HG03175 (cell line): Measurements from ENCODE around the gene NEMF.
"Not testable (repeated sequence)": the region's sequence is repeated elsewhere in the genome, so short reads cannot be mapped to it uniquely, and the experiment has no call there.

Experiments
- ATAC-seq: cut with Tn5 transposase; IDR thresholded peaks from one replicate; pipeline ENCODE4 v1.9.1; 2021; ENCODE audit warnings: mild to moderate bottlenecking, moderate library complexity; ENCODE audit not compliant: unreplicated experiment

NEMF gene, protein sequence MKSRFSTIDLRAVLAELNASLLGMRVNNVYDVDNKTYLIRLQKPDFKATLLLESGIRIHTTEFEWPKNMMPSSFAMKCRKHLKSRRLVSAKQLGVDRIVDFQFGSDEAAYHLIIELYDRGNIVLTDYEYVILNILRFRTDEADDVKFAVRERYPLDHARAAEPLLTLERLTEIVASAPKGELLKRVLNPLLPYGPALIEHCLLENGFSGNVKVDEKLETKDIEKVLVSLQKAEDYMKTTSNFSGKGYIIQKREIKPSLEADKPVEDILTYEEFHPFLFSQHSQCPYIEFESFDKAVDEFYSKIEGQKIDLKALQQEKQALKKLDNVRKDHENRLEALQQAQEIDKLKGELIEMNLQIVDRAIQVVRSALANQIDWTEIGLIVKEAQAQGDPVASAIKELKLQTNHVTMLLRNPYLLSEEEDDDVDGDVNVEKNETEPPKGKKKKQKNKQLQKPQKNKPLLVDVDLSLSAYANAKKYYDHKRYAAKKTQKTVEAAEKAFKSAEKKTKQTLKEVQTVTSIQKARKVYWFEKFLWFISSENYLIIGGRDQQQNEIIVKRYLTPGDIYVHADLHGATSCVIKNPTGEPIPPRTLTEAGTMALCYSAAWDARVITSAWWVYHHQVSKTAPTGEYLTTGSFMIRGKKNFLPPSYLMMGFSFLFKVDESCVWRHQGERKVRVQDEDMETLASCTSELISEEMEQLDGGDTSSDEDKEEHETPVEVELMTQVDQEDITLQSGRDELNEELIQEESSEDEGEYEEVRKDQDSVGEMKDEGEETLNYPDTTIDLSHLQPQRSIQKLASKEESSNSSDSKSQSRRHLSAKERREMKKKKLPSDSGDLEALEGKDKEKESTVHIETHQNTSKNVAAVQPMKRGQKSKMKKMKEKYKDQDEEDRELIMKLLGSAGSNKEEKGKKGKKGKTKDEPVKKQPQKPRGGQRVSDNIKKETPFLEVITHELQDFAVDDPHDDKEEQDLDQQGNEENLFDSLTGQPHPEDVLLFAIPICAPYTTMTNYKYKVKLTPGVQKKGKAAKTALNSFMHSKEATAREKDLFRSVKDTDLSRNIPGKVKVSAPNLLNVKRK

DNA sequence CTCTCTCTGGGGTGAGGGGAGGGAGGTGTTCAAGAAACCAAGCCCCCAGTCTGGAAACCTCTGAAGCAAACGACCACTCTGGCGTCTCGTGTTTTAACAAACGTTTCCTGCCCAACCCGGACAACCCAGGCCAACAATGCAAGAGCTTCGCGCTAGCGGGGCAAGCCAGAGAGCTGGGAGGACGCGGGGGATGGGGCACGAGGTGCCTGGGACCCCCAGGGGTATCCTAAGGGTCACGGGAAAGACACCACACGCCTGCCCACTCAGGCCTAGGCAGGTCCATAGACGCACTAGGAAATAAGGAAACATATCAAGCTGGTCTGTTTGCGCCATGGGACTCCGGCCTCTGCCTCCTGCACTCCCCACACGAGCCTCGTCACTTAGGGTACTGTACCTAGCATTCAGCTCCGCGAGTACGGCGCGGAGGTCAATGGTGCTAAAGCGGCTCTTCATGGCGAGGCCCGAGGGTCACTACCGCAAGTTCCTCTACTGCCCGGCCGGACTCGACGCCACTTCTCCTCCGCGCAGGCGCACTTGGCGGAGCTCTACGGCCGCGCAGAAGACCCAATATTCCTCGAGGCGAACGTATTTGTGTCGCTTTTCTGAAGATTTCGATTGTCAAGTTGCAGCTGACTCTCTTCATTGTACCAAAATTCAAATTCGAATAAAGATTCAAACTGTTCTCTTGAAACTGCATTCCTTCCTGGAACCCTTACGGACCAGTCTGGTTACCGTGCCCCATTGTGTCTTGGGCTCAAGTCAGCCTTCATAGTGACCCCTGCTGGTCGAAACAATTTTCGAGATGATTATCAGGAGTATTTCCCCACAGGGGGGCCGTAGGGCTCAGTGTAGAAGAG lies at the start of gene NEMF:
TSS of gene NEMF (minus strand) at position 488 of the 857 bp plus-strand sequence. CDS start at position 453, 35 bp downstream.
- peak; percentile 80 for ATAC-seq

DNA sequence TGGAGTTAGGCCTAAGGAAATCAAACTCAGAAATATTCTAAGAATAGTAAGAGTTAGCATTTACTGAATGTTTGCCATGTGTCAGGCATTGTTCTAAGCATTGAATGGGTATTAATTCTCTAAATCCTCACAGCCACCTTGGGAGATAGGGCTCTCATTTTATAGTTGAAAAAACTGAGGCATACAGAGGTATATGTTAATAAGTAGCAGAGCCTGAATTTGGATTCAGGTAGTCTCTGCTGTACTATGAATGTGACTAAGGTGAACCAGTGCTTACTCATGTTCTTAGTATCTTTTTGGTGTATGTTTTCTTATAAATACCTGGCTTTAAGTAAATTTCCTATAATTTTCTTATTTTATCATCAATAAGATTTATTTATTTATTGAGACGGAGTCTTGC lies 48.4 kb upstream of the NEMF start:
- no peak for ATAC-seq

GRCh38 chr14:49898485-49898884 lies 45.9 kb upstream of the NEMF start:
- ATAC-seq: no peak

DNA sequence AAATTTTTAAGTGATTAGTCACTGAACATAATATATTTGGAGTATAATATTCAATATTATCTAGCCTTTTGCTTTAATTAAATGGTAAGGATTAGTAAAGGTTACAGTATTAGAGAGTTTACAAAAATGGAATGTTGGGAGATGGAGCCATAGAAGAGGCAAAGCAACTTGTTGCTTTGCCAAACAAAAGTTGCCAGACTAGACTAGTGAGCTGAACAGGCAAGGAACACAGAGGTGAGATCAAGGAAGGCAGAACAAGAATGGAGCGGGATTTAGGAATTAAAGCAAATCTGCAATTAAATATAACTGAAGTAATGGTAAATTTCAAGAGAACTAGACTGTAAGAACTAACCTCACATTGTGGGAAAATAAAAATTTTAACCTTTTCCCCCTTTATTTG lies 45.4 kb upstream of the NEMF start:
- ATAC-seq: no peak

DNA sequence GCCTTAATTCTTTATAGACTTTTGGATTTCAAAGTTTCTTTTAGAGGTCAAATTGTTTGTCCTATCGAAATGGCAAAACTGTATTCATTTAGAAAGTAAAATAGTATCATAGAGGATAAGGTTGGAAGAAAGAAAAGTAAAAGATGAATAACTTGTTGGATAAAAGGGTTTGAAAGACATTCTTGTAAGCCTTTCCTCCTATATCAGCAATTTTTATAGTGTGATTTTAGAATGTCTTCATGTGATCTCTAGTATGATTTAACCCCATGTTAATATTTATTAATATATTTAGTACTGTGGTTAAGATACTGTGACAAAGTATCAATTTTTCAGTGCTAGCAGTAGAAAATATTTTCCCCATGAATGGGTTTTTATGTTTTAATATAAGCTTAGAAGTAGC lies 44.8 kb upstream of the NEMF start:
- ATAC-seq: no peak

GRCh38 chr14:49896966-49897365 lies 44.4 kb upstream of the NEMF start:
- no peak for ATAC-seq

DNA sequence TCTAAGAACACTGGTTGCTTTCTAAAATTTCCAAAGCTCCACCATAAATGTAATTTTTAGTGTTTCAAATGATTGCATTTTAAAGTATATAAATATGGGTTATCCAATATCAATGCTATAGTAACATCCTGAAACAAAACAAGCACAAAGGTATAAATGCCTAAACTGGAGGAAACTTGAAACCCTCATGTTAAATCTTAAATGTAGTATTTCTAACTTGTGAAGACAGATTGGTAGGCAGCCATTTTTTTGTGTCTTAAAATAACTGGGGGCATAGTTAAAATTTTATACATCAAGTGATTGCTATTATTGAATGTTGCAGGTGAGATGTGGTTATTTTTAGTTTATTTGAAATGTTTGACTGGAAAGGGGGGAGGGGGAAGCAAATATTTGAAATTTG lies 43.7 kb upstream of the NEMF start:
- ATAC-seq: not testable (repeated sequence)

DNA sequence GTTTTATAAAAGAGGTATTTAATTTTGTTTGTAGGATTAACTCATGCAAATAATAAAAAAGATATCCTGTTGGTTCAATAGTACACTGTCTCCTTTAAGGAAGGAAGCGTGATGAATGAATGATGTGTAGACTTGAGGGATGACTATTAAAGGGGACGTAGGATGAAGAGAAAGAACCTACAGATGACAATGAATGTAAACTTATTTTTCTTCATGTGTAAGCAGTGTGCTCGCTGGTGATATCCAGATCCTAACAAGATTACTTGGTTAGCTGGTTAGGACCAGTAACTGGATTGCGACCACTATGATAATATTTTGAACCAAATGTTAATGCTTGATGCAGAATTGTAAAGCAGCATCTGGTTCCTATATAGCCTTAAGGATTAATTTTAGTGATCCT lies 42.9 kb upstream of the NEMF start:
- ATAC-seq: no peak

DNA sequence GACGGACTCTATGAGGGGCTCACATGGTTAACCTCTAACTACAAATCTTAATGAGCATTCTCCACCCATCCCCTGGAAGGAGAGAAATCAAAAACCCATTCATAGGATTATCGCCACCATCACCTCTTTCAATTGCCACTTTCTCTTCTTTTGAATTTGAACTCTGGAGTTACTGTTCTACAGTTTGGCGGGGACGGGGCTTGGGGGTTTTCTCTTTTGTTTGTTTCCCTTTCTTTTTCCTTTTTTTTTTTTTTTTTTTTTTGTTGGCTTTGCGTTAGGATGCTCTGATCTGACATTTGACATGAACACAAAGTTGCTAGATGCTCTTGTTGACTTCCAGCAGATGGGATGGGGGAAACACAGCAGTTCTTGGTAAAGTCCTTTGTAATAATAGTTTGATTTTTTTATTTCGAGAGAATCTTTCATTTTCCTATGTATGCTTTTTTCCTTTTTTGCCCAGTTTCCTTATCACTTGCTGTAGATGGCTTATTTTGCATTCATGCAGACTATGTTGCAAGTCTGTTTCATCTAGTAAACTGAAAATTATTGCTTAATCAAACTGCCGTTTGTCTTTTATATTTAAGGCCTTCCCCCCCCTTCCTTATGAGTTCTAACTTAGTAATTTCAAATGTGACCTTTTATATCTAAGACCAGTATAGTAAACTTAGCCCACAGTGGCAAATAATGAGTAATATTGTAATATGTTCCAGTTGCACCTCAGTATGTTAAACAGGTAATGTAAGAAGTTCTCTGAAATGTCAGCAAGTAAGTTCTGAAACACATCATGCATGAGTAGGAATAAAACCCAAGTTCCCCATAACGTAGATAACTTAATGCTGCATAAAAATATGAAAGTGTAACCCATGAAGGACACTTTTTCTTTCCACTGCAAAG lies 41.9 kb upstream of the NEMF start:
- not testable (repeated sequence) for ATAC-seq

GRCh38 chr14:49893309-49894213 lies 41.0 kb upstream of the NEMF start:
- ATAC-seq: peak; percentile 50

- ATAC-seq: peak; percentile 88
Measured at GRCh38 chr14:49892636-49893308, 40.2 kb upstream of the NEMF start, which contains the start of gene ARF6. Gene ARF6, plus strand, starts transcription at chr14:49893082. Its CDS starts 655 bp downstream, at chr14:49893737.

GRCh38 chr14:49892301-49892635 lies 39.7 kb upstream of the NEMF start:
- ATAC-seq: peak; percentile 34

DNA sequence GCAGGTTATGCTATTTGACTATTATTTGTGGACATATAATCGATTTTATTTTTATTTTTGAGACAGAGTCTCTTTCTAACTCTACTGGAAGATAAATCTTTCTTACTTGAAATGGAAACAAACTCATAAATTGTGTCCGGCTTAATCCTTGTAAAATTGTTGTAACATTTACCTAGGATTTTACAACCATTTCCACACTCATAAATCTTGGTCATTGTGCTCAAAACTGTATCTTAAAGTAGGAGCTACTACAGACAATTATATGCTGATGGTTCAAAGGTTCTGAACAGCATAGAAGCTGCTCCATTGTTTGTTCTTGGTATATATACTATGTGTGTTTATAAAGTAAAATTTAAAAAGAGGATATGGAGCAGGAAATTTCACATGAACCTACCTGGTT lies 35.7 kb upstream of the NEMF start:
- ATAC-seq: no peak

DNA sequence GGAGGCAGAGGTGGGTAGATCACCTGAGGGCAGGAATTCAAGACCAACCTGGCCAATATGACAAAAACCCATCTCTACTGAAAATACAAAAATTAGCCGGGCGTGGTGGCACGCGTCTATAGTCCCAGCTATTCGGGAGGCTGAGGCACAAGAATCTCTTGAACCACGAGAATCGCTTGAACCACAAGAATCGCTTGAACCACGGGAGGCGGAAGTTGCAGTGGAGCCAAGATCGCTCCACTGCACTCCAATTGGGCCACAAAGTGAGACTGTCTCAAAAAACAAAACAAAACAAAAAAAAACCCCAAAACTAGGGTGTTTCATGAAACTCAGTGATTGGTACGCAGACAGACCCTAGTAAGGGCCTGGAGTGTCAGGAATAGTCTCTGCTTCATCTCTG lies 33.9 kb upstream of the NEMF start:
- ATAC-seq: no peak

DNA sequence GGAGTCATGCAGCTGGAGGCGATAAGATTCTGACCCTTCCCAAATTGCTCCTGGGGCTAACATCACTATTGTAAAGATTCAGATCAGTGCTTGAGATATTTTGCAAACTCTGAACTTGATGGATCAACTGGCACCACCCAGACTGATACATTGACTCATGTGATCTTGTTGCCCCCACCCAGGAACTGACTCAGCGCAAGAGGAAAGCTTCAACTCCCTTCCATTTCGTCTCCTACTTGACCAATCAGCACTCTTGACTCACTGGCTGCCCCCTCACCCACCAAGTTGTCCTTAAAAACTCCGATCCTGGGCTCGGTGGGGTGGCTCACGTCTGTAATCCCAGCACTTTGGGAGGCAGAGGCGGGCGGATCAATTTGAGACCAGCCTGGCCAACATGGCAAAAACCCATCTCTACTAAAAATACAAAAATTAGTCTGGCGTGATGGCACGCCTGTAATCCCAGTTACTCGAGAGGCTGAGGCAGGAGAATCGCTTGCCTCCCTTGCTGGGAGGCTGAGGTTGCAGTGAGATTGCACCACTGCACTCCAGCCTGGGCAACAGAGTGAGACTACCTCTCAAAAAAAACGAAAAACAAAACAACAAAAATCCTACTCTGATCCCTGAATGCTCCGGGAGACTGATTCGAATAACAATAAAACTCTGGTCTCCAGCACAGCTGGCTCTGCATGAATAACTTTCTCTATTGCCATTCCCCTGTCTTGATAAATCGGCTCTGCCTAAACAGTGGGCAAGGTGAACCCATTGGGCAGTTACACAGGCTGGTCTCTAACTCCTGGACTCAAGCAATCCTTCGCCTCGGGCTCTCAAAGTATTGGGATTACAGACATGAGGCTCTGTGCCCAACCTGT lies 30.5 kb upstream of the NEMF start:
- ATAC-seq: no peak

- no peak for ATAC-seq
Measured at GRCh38 chr14:49881350-49882001, 28.9 kb upstream of the NEMF start.
